ENCODE results near the gene MICAL3.

The MICAL3 gene

GRCh38 chr22:17873804-17874203 is 150.6 kb downstream of the MICAL3 start:
- no peak for DNase-seq (ENCODE audit: low read depth in 1 of 2, low spot score in 1 of 2)

- no peak for DNase-seq (ENCODE audit: low read depth in 1 of 2, low spot score in 1 of 2)
These were observed 151.2 kb downstream of the MICAL3 start for GRCh38 chr22:17873116-17873515.

- no peak for DNase-seq (ENCODE audit: low read depth in 1 of 2, low spot score in 1 of 2)
These were observed 151.9 kb downstream of the MICAL3 start for GRCh38 chr22:17872471-17872870.

DNA sequence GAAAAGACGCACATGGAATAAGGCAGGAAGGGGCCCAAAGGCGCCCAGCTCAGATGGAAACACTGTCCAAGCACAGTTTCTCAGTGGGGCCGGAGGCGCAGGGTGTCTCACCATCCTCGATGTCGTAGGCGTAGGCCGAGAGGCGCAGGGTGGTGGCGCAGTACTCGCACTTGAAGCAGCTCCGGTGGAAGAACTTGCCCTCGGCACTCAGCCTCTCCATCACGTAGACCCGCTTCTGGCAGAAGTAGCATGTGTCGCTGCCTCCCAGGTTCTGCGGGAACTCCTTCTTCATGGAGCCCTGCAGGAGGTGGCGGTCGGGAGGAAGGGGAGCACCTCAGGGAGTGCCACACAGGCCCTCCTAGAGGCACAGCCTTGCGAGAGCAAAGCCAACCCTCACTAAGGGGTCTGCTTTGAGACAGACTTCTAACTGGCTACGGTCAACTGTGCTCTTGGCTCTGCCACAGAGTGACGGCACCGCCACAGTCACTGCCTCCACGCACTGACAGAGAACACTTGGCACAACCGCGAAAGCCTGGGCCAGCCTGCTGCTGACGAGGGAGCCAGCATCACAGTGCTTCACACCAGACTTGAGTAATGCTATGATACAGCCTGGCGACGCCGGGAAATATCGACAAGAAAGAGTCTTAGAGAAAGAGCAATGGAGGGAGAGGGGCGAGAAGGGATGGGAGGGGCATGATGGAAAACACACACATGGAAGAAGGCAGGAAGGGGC is 152.5 kb downstream of the MICAL3 start:
- DNase-seq (ENCODE audit: low read depth in 1 of 2, low spot score in 1 of 2), result no peak

GRCh38 chr22:17870407-17870806 is 154.0 kb downstream of the MICAL3 start:
- no peak for DNase-seq (ENCODE audit: low read depth in 1 of 2, low spot score in 1 of 2)

- no peak for DNase-seq (ENCODE audit: low read depth in 1 of 2, low spot score in 1 of 2)
These were observed 154.9 kb downstream of the MICAL3 start for GRCh38 chr22:17869285-17870096.

- DNase-seq (ENCODE audit: low read depth in 1 of 2, low spot score in 1 of 2), result no peak
These were observed 155.6 kb downstream of the MICAL3 start for GRCh38 chr22:17868771-17869170.

DNA sequence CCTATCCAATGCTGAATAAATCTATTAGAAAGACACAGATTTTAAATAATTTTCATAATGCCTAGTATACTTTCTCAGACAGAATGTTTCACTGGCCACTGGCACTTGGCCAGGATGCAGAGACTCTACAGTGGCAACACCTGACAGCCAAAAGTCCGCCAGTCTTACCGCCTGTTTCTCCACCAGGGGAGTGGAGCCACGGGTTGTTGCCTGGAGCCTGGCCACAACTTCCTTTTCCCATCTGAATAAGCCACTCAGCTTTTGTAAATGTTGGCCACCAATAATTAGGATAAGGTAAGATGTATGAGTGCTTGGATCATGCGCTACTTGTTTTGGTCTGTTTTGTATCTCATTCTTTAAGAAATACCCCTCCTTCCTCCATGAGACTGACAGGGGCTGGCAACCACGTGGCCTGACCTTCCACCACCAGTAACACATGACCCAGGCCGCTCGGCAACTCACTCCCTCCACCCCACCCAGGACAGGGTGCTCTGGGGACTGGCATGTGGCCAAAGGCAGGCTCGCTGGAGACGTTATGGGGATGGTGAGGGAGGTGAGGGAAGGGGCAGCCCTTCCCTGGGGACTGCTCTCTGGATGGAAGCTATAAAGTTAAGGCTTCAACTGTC is 157.1 kb downstream of the MICAL3 start:
- DNase-seq (ENCODE audit: low read depth in 1 of 2, low spot score in 1 of 2), result no peak

DNA sequence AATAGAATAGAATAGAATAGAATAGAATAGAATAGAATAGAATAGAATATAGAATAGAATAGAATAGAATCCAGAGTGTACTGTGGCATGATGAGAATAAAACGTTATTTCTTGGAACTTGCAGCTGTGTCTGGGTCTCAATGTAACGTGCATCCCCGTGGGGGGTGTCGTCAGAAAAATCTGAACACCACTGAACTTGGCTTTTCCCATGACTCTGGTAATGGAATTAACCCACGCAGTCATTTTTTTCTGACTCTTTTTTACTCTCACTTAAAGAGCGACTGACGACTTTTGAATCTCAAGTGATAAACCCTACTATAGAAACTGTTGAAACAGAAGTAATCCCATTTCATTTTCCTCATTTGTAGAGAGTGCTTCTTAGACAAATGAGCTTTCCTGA is 157.7 kb downstream of the MICAL3 start:
- no peak for DNase-seq (ENCODE audit: low read depth in 1 of 2, low spot score in 1 of 2)

GRCh38 chr22:17866127-17866526 is 158.2 kb downstream of the MICAL3 start:
- DNase-seq (ENCODE audit: low read depth in 1 of 2, low spot score in 1 of 2), result no peak

GRCh38 chr22:17865183-17866055 is 158.9 kb downstream of the MICAL3 start:
- no peak for DNase-seq (ENCODE audit: low read depth in 1 of 2, low spot score in 1 of 2)

DNA sequence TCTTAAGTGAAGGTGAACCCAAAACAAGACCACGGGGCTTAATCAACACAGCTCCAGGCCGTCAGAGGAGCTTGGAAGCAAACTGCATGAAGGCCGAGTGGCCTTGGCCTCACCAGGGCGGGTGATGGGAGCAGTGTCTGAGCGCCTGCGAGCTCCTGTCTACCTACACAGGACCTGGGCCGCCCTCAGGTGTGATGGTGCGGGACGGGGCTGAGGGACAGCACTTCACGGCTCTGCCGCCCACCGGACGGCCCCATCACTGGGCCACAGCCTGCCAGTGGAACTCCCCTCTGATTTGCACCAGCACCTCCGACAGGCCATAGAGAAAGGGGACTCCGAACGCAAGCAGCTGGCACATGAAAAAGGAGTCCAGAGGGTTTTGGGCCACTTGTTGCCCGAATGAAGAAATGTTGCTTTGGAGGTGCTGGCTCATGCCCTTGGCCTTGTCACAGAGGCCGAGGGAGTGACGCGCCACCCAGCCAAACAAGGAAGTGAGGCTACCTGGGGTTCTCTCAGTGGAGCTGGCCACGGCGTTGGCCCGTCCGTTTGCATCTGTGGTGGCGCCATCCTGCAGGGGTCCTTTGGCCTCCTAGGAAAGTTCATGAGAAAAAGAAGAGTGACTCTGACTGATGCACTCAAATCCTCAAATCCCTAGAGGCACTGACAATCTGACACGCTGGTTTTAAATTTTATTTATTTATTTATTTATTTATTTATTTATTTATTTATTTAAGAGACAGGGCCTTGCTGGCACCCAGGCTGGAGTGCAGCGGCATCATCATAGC is 159.8 kb downstream of the MICAL3 start:
- no peak for DNase-seq (ENCODE audit: low read depth in 1 of 2, low spot score in 1 of 2)

GRCh38 chr22:17862646-17863181 is 161.6 kb downstream of the MICAL3 start:
- no peak for DNase-seq (ENCODE audit: low read depth in 1 of 2, low spot score in 1 of 2)

DNA sequence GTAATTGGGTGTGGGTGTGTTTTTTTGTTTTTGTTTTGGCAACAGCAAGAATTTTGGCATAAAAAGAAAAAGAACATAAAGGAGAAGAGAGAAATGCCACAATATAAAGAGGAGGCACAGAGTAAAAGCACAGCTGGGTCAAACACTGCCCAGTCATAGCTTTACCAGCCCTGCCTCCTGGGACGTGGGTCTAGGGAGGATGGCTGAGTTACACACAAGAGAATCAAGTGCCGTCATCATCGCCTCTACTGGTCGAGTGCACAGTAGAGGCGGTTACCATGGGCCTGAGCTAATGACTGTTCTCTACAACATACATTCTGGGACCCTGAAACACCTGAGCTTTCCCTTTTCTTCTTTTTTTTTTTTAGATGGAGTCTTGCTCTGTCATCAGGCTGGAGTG is 162.5 kb downstream of the MICAL3 start:
- no peak for DNase-seq (ENCODE audit: low read depth in 1 of 2, low spot score in 1 of 2)

GRCh38 chr22:17860220-17860965 is 164.0 kb downstream of the MICAL3 start:
- DNase-seq (ENCODE audit: low read depth in 1 of 2, low spot score in 1 of 2), result no peak

GRCh38 chr22:17858033-17858432 is 166.3 kb downstream of the MICAL3 start:
- no peak for DNase-seq (ENCODE audit: low read depth in 1 of 2, low spot score in 1 of 2)

- no peak for DNase-seq (ENCODE audit: low read depth in 1 of 2, low spot score in 1 of 2)
These were observed 168.6 kb downstream of the MICAL3 start for GRCh38 chr22:17855572-17856290.

DNA sequence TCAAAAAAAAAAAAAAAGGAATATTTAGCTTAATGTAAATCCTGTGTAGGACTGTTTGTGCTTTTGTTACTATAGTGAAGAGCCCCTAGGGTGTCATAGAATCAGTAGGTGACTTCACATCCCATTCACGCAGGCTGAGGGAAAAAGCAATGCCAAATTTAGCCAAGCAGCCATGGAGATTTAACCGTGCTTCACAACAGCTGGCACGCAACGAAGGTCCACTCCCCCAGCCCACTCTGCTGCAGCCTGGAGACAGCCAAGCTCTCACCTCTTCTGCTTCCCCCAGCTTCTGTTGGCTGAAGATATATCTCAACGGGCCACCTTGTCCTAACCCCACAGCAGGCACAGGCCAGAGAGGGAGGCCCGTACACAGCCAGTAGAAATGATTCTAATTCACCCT is 171.3 kb downstream of the MICAL3 start:
- no peak for DNase-seq (ENCODE audit: low read depth in 1 of 2, low spot score in 1 of 2)

DNA sequence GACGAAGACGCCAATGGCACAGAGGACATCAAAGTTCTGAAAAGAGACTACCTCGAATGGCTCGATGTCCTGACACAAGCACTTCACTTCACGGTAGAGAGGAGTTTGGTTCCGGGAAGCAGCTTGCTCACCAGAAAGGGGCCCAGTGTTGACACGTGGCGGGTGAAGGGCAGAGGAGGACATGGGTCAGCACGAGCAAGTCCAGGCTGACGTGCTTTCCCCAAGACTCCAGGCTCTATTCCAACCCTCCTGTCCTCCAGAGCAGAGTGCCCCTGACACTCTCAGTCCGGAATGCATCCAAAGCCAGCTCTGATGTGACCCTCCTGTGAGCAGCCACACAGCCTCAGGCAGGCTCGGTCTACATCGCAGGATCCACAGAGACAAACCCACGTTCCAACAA is 172.6 kb downstream of the MICAL3 start:
- DNase-seq (ENCODE audit: low read depth in 1 of 2, low spot score in 1 of 2), result no peak
